Choroid plexus epithelial cell (primary cell): ENCODE data around the gene HES4.
"Not testable (repeated sequence)": the region's sequence is repeated elsewhere in the genome, so short reads cannot be mapped to it uniquely, and the experiment has no call there.

Experiments used
- DNase-seq: peaks from one replicate; pipeline ENCODE4 v3.0.0-alpha.2; 2010; ENCODE audit warnings: low read depth
- H3K4me3 ChIP-seq: 2 replicates; pipeline ENCODE4 v1.5.1; 2011; ENCODE audit warnings: low read depth, mild to moderate bottlenecking, control low read depth, low read length, moderate library complexity
- TF ChIP-seq, protein P1 (sequence below): conservative IDR thresholded peaks from 2 replicates; pipeline ENCODE4 v1.5.1; 2011; ENCODE audit warnings: low read depth, mild to moderate bottlenecking, control low read depth, inconsistent platforms, low read length, moderate library complexity

Gene HES4

DNA sequence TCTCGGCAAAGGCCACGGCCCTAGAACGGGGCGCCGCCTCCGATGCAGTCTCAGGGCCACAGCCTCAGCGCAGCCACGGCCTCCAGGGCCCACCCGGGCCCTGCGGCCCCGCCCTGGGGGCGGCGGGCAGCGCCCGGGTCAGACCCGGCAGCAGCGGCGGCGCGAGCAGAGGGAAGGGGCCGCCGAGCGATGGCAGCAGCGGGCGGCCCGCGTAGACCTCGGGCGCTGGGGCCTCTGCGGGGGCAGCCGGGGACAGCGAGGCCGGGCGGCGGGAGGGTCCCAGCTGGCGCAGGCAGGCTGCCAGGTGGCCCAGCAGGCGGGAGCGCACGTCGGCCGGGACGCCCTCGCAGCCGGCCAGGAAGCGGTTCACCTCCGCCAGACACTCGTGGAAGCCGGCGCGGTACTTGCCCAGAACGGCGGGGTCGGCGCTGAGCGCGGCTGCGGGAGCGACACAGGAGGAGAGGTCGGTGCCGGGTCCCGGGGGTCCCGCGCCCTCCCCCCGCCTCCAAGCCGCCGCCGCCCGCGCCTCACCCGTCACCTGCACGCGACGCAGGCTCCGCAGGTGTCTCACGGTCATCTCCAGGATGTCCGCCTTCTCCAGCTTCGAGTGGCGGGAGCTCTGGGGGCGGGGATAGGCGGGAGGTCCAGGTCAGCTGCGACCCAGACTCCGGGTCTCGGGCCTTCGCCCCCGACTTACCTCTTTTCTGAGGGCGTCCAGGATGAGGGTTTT, 737 bp downstream of the HES4 start:
- TF ChIP-seq, protein P1, sequence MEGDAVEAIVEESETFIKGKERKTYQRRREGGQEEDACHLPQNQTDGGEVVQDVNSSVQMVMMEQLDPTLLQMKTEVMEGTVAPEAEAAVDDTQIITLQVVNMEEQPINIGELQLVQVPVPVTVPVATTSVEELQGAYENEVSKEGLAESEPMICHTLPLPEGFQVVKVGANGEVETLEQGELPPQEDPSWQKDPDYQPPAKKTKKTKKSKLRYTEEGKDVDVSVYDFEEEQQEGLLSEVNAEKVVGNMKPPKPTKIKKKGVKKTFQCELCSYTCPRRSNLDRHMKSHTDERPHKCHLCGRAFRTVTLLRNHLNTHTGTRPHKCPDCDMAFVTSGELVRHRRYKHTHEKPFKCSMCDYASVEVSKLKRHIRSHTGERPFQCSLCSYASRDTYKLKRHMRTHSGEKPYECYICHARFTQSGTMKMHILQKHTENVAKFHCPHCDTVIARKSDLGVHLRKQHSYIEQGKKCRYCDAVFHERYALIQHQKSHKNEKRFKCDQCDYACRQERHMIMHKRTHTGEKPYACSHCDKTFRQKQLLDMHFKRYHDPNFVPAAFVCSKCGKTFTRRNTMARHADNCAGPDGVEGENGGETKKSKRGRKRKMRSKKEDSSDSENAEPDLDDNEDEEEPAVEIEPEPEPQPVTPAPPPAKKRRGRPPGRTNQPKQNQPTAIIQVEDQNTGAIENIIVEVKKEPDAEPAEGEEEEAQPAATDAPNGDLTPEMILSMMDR, result no peak
- H3K4me3 ChIP-seq, result peak overlapping the region; percentile 69
- no peak for DNase-seq

DNA sequence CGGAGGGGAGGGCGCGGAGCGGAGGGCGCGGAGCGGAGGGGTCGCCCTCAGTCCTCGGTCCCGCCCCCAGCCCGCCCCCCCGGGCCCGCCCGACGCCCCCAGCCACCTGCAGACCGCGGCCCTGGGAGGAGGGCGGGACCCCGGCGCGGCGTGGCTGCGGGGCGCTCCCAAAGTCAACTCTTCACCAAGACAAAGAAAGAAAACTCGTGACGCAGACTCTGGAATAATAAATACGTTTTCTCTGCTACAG, 1.2 kb downstream of the HES4 start:
- DNase-seq, result no peak
- TF ChIP-seq, protein P1, result no peak
- H3K4me3 ChIP-seq, result peak overlapping the region; percentile 69

DNA sequence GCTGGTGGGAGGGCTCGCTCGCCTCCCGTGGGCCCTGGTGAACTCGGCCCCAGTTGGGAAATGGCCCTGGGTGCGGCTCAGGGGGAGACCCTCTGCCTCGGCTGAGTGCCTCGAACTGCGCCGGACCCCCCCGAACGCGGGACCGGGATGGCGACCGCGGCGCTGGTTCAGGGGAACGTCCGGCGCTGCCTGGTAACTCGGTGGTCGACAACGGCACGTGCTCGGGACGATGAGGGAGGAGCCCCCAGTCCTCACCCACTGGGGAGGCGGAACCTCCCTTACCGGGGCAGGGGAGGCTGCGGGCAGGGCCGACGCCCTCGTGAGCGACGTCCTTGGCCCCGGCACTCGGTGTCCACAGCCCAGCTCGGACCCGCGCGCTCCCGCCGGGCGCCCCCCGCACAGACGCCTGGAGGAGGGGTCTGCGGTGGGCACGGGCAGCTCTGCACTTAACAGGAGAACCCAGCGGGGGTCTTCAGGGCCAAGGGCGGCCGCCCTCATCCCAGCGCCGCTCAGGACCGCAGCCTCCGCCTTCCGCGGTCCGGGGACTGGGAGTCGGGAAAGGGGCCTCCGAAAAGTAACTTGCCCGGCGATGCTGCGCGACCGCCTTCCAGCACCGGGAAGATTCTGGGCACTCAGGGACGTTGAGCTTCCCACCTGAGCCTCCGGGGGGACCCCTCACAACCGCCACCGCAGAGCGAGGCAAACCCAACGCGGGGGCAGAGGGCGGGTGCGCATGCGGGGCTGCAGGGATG, 1.7 kb downstream of the HES4 start:
- TF ChIP-seq, protein P1, result no peak
- H3K4me3 ChIP-seq, result peak overlapping the region; percentile 69
- no peak for DNase-seq

DNA sequence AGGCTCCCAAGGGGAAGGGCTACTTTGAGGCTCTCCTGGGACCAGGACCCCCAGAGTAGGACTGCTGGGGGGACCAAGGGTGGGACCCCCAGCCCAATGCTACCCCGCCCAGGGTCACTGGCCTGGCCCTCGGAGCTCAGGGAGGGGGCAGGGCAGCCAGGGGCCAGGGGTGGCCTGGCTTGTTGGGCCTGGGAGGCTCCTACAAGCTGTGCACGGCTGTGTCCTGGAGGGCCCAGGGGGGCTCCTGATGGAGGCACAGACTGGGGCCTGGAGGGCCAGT, 2.2 kb downstream of the HES4 start:
- DNase-seq, result no peak
- TF ChIP-seq, protein P1, result no peak
- no peak overlapping the region for H3K4me3 ChIP-seq

DNA sequence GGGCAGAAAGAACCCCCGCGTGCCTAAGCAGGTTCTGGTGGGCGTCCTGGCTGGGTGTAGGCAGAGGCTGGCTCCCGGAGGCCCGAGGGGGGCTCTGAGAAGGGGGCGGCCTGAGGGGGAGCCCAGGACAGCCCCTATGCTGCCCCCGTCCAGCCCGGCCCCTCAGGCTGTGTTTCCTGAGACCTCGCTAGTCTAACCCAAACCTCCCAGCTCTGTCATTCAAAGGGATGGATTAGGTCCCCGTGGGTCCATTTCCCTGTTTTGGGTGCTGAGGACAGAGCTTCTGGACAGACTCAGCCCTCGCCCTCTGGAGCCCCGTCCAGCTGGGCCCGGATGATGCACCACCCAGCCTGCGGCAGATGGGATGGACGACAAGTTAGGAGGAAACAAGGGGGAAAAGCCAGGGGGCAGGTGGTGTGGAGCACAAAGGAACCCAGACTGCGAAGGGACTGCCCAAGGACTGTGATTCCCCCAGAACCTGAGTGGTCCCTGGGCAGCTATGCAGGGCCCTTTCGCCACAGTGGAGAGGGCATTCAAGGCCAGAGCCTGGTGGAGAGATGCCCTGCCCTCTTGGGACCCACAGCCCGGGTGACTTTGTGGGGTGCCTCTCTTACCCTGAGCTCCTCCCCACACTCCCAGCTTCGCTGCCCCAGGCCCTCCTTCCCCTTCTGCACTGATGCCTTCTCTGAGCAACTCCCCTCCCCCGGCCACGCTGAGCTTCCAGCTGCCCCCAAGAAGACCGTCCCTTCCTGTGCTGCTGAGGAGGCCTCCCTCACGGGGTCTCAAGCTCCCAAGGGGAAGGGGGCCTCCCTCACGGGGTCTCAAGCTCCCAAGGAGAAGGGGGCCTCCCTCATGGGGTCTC, 2.8 kb downstream of the HES4 start:
- TF ChIP-seq, protein P1, result no peak
- H3K4me3 ChIP-seq, result no peak overlapping the region
- no peak for DNase-seq

DNA sequence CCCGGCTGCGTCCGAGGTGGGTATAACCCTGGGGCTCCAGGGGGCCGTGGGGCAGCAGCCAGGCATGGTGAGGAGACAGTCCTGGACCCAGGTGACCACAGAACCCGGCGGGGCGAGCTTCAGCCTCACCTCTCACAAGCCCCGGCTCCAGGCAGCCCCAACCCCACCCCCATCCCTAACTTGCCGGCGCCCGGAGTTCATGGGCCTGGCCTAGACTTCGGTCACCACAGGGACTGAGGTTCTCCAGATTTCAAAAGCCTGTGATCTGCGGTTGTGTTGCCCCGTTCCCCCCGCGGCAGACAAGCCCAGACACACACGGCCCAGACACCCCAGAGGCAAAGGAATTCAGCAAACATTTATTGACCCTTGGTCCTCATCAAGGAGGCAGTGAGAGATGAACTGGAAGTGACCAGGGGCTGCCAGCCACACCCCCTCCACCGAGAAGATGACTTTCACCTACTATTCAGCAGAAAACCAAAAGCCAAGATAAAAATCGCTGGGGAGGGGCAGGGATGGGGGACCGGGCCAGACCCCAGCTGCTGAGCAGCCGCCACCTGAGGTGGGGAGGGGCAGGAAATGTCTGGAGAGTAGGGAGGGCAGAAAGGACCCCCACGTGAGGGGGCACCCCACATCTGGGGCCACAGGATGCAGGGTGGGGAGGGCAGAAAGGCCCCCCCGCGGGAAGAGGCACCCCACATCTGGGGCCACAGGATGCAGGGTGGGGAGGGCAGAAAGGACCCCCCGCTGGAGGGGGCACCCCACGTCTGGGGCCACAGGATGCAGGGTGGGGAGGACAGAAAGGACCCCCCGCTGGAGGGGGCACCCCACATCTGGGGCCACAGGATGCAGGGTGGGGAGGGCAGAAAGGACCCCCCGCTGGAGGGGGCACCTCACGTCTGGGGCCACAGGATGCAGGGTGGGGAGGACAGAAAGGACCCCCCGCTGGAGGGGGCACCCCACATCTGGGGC, 3.9 kb downstream of the HES4 start:
- TF ChIP-seq, protein P1, result no peak
- DNase-seq, result no peak
- H3K4me3 ChIP-seq, result no peak overlapping the region

DNA sequence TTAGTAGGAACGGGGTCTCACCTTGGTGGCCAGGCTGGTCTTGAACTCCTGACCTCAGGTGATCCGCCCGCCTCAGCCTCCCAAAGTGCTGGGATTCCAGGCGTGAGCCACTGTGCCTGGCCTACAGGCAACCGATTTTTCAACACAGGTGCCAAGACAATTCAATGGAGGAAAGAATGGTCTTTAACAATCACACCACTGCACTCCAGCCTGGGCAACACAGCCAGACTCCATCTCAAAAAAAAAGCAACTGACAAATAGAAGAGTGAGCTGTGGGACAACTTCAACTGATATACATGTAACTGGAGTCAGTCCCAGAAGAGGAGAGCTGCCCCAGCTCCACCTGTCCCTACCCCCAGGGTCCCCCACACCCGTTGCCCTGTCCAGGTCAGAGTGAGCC, 5.4 kb downstream of the HES4 start:
- H3K4me3 ChIP-seq, DNase-seq: not testable (repeated sequence)
